Measurements from ENCODE around the gene MYO1B. TPM values are rescaled to one million over a fixed set of nuclear protein-coding genes. Genes with fewer than 3 reads are reported as not detected.

The MYO1B gene
- total RNA-seq, 1 donor from 2014 or later: 81.0 TPM

DNA sequence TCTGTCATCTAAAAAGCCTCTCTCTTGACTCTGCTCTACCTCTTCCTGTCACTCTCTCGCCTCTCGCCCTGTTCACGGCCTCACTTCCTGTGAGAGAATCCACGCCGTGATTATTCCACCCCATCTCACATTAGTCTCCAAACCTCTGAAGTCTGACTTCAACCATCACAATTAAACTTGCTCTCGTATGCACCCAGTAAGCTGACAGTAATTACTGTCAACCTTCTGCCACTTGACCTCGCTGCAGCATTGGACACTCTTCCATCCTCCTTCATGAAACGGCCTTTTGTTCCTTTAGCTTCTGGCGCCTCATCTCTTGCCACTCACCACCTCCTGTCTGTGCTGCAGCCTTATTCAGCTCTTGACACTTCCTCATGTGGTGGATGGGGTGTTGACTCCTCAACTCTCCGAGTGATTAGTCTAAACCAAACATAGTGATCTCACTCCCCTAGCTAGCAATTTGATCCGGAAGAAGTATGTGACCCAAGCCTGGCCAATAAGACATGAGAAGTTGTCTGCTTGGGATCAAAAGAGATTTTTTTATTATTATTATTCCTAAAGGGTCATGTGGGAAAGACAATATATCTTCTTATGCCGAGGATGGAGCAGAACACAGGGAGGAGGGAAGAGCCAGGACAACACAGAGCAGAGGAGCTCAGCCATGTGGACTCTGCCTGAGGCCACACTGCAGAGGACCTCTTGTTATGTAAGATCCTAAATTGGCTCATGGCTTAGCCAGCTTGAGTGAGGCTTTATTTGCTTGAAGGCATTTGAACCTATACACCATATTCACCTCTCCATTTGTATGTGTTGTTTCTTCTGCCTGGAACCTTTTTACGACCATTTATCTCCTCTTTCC is 38.4 kb upstream of the MYO1B start:
- DNase-seq (ENCODE audit: low spot score): no peak
- Mint-ChIP-seq H3K4me1 (ENCODE audit: unreplicated experiment) (peaks cover 14% of the 10 kb centered on the region), H3K36me3 (ENCODE audit: low read depth, unreplicated experiment) (no peaks in the 10 kb centered on the region), H3K4me3 (ENCODE audit: unreplicated experiment) (no peak overlapping the region), H3K27ac (ENCODE audit: unreplicated experiment) (no peak overlapping the region), H3K27me3 (ENCODE audit: unreplicated experiment) (no peaks in the 10 kb centered on the region), H3K9me3 (ENCODE audit: unreplicated experiment) (no peaks in the 10 kb centered on the region)
- TF ChIP-seq, protein P1, sequence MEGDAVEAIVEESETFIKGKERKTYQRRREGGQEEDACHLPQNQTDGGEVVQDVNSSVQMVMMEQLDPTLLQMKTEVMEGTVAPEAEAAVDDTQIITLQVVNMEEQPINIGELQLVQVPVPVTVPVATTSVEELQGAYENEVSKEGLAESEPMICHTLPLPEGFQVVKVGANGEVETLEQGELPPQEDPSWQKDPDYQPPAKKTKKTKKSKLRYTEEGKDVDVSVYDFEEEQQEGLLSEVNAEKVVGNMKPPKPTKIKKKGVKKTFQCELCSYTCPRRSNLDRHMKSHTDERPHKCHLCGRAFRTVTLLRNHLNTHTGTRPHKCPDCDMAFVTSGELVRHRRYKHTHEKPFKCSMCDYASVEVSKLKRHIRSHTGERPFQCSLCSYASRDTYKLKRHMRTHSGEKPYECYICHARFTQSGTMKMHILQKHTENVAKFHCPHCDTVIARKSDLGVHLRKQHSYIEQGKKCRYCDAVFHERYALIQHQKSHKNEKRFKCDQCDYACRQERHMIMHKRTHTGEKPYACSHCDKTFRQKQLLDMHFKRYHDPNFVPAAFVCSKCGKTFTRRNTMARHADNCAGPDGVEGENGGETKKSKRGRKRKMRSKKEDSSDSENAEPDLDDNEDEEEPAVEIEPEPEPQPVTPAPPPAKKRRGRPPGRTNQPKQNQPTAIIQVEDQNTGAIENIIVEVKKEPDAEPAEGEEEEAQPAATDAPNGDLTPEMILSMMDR (IDR thresholded peaks at IDR 0.05; ENCODE audit: unreplicated experiment): no peak

DNA sequence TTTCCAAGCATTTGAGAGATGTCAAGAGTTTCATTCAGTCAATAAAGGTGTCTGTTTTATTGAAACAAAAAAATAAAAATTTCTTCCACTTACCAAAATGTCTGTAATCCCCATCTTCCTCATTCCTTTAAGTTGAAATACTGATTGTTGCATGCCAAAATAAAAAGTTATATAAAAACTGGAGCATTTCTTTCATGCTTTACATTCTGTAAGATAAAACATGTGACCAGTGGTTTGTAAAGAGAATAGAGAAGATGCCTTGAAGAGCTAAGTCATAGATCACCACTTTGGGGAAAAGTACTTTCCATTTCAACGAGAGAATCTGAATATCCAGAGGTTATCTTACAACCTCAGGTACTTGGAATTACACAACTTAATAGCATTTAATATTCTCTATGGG is 35.9 kb upstream of the MYO1B start:
- Mint-ChIP-seq H3K4me1 (ENCODE audit: unreplicated experiment) (peaks cover 4% of the 10 kb centered on the region), H3K9me3 (ENCODE audit: unreplicated experiment) (no peaks in the 10 kb centered on the region), H3K36me3 (ENCODE audit: low read depth, unreplicated experiment) (no peaks in the 10 kb centered on the region), H3K27me3 (ENCODE audit: unreplicated experiment) (peaks cover 2% of the 10 kb centered on the region), H3K4me3 (ENCODE audit: unreplicated experiment) (no peak overlapping the region), H3K27ac (ENCODE audit: unreplicated experiment) (no peak overlapping the region)
- TF ChIP-seq, protein P1 (IDR thresholded peaks at IDR 0.05; ENCODE audit: unreplicated experiment): no peak
- DNase-seq (ENCODE audit: low spot score): no peak

DNA sequence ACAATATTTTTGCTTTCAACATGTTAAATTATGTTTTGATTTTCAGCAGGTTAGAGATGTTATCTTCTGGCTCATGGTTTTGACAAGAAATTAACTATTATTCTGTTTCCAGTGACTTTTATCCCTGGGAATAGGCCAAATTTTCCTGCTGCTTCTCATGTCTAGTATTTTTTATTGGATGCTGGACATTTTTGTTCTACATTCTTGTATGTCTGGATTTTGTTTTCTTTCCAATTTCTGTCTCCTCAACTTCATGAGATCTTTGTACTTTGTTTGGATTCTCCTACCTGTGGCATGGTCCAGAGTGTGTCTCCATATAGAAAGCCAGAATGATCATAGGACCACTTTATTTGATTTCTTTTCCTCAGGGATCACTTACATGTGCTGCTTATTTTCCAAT is 33.1 kb upstream of the MYO1B start:
- no peak for DNase-seq (ENCODE audit: low spot score)
- Mint-ChIP-seq H3K9me3 (ENCODE audit: unreplicated experiment) (no peaks in the 10 kb centered on the region), H3K4me3 (ENCODE audit: unreplicated experiment) (no peak overlapping the region), H3K4me1 (ENCODE audit: unreplicated experiment) (peaks cover 4% of the 10 kb centered on the region), H3K27me3 (ENCODE audit: unreplicated experiment) (peaks cover 2% of the 10 kb centered on the region), H3K27ac (ENCODE audit: unreplicated experiment) (no peak overlapping the region), H3K36me3 (ENCODE audit: low read depth, unreplicated experiment) (no peaks in the 10 kb centered on the region)
- TF ChIP-seq, protein P1 (IDR thresholded peaks at IDR 0.05; ENCODE audit: unreplicated experiment): no peak

DNA sequence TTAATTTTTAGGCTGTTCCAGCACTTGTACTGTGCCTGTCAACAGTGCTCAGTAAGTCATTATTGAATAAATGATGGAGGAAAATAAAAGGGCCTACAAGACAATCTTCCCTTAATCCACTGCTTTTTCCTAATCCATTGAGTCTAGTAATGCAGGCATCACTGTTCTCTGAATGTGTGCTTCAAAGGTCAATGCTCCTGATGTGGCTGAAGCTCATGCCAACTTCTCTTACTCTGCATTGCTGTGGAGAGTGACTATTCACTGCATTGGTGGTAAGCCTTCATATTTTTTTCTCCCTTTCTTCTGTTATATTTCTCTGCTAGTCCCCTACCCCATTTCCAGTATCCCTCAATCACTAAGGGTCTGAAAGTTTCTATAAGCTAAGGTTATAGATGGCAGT is 31.9 kb upstream of the MYO1B start:
- Mint-ChIP-seq H3K4me1 (ENCODE audit: unreplicated experiment) (peaks cover 9% of the 10 kb centered on the region), H3K36me3 (ENCODE audit: low read depth, unreplicated experiment) (no peaks in the 10 kb centered on the region), H3K9me3 (ENCODE audit: unreplicated experiment) (no peaks in the 10 kb centered on the region), H3K4me3 (ENCODE audit: unreplicated experiment) (no peak overlapping the region), H3K27me3 (ENCODE audit: unreplicated experiment) (peaks cover 2% of the 10 kb centered on the region), H3K27ac (ENCODE audit: unreplicated experiment) (no peak overlapping the region)
- DNase-seq (ENCODE audit: low spot score): no peak
- TF ChIP-seq, protein P1 (IDR thresholded peaks at IDR 0.05; ENCODE audit: unreplicated experiment): no peak

DNA sequence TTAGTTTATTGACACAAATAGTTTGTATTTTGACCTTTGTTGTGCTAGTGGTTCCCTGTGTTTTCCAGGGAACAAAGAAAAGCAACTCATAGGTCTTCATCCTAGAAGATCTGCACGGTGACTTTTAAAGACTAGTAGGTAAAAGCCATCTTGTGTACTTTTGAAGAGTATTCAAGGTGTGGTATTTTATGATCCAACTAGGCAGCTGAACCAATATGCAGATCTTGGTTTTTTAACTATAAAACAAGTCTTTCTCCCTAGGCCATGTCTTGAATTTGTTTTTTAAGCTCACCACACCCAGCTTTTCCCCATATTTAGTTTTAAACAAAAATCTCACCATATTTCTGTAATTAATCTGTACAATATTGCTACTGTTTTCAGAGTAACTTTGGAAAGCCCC is 30.0 kb upstream of the MYO1B start:
- H3K4me1 Mint-ChIP-seq (ENCODE audit: unreplicated experiment): peaks cover 9% of the 10 kb centered on the region
- TF ChIP-seq, protein P1 (IDR thresholded peaks at IDR 0.05; ENCODE audit: unreplicated experiment): no peak
- no peak overlapping the region for H3K4me3 Mint-ChIP-seq (ENCODE audit: unreplicated experiment)
- no peak for DNase-seq (ENCODE audit: low spot score)
- peaks cover 4% of the 10 kb centered on the region for H3K36me3 Mint-ChIP-seq (ENCODE audit: low read depth, unreplicated experiment)
- H3K27ac Mint-ChIP-seq (ENCODE audit: unreplicated experiment): no peak overlapping the region
- H3K27me3 Mint-ChIP-seq (ENCODE audit: unreplicated experiment): peaks cover 2% of the 10 kb centered on the region
- no peaks in the 10 kb centered on the region for H3K9me3 Mint-ChIP-seq (ENCODE audit: unreplicated experiment)
